HepG2 (cell line): Measurements from ENCODE around the gene ACOXL. TPM values are rescaled to one million over a fixed set of nuclear protein-coding genes. Genes with fewer than 3 reads are reported as not detected.

Experiments used
- ATAC-seq: fragments of 200-7000 bp; cut with Tn5 transposase; 3 replicates; pipeline ENCODE4 v1.9.1; 2020; ENCODE audit warnings: mild to moderate bottlenecking, moderate library complexity
- BruUV-seq: library from RNA; stranded (reverse); fragments of 400-500 nt; replicated peaks from 2 replicates; lab custom pipeline; 2021; lab: Mats Ljungman, UMichigan
- CTCF ChIA-PET: fragments of 300-600 bp; formaldehyde crosslinking; extraction: SDS; loops from one replicate; lab custom pipeline; 2021; ENCODE audit warnings: low total read pairs, inconsistent platforms, low intra/inter-chr PET ratio; lab: Yijun Ruan, JAX
- POLR2A ChIA-PET: fragments of 350-600 bp; sonication (Branson Sonifier 250); formaldehyde crosslinking; loops from one replicate; lab custom pipeline; 2020; ENCODE audit warnings: antibody characterized with exemption, inconsistent platforms; lab: Yijun Ruan, JAX
- DNase-seq: peaks from one replicate; pipeline ENCODE4 v3.0.0-alpha.2; 2015; ENCODE audit warnings: low spot score
- FAIRE-seq: peaks from 3 replicates; lab custom pipeline; 2011; peaks lifted over from hg19 to GRCh38; lab: Jason Lieb, UNC
- H2AFZ ChIP-seq: one replicate; pipeline ENCODE4 v1.6.1; 2011; ENCODE audit warnings: low read length, inconsistent platforms
- H3K27ac ChIP-seq: fragments of 300-600 bp; 3 replicates; pipeline ENCODE4 v1.8.0; 2011; ENCODE audit warnings: mixed run types, mild to moderate bottlenecking, mixed read lengths, low read length, inconsistent platforms; ENCODE audit not compliant: insufficient read depth; ENCODE audit errors: extremely low read length
- H3K27me3 ChIP-seq, 2 experiments: fragments of 200-600 bp in 1 of 2; 2 replicates in 1 of 2; 3 replicates in 1 of 2; pipeline versions ENCODE4 v1.6.0 to v1.8.0; 2011; ENCODE audit warnings: low read length in 2 of 2, mild to moderate bottlenecking in 2 of 2, moderate library complexity in 2 of 2, inconsistent platforms in 1 of 2; ENCODE audit not compliant: insufficient read depth in 2 of 2, control insufficient read depth in 1 of 2
- H3K36me3 ChIP-seq, 2 experiments: fragments of 200-600 bp in 1 of 2; replicated peaks in 1 of 2; 2 replicates in 1 of 2; 3 replicates in 1 of 2; pipeline versions ENCODE4 v1.5.1 to v1.8.0; 2011; ENCODE audit warnings: low read length in 2 of 2, inconsistent platforms in 1 of 2; ENCODE audit not compliant: insufficient read depth in 2 of 2, control insufficient read depth in 1 of 2
- H3K4me1 ChIP-seq: 2 replicates; pipeline ENCODE4 v1.5.1; 2012; ENCODE audit warnings: low read length, inconsistent platforms; ENCODE audit not compliant: insufficient read depth
- H3K4me2 ChIP-seq: 2 replicates; pipeline ENCODE4 v1.6.0; 2011; ENCODE audit warnings: low read depth, low read length, inconsistent platforms
- H3K4me3 ChIP-seq, 3 experiments: fragments of 200-600 bp in 1 of 3; sonication (generic), shearing (Covaris generic) in 1 of 3; replicated peaks in 1 of 3; 2 replicates each; pipeline ENCODE4 v1.5.1; 2011 to 2016; ENCODE audit warnings: low read length in 3 of 3, inconsistent platforms in 2 of 3, low read depth in 2 of 3, mild to moderate bottlenecking in 2 of 3, control low read depth in 1 of 3, mixed read lengths in 1 of 3; ENCODE audit not compliant: insufficient read depth in 1 of 3
- H3K79me2 ChIP-seq: one replicate; pipeline ENCODE4 v1.6.1; 2011; ENCODE audit warnings: low read length, inconsistent platforms; ENCODE audit not compliant: insufficient read depth
- H3K9ac ChIP-seq: 2 replicates; pipeline ENCODE4 v1.6.0; 2011; ENCODE audit warnings: mild to moderate bottlenecking, low read depth, low read length, inconsistent platforms; ENCODE audit not compliant: insufficient read depth
- H3K9me3 ChIP-seq: 2 replicates; pipeline ENCODE4 v1.5.1; 2012; ENCODE audit warnings: mild to moderate bottlenecking, low read length
- H4K20me1 ChIP-seq: 2 replicates; pipeline ENCODE4 v1.6.0; 2011; ENCODE audit warnings: inconsistent platforms, mild to moderate bottlenecking, low read length, moderate library complexity; ENCODE audit not compliant: insufficient read depth
- CBX2 ChIP-seq, 2 experiments: fragments of 200-600 bp in 1 of 2; sonication (generic); formaldehyde crosslinking in 1 of 2; IDR thresholded peaks; 2 replicates each; pipeline versions ENCODE4 v1.7.0 to v1.8.1; 2018 to 2022; ENCODE audit warnings: low read depth in 2 of 2, low read length in 1 of 2, mild to moderate bottlenecking in 1 of 2, missing genetic modification reagents in 1 of 2
- GPN1 ChIP-seq: sonication (generic); formaldehyde crosslinking; IDR thresholded peaks from 2 replicates; pipeline ENCODE4 v1.5.1; 2020; ENCODE audit warnings: missing genetic modification reagents, borderline replicate concordance
- HNF1B ChIP-seq: sonication (generic); formaldehyde crosslinking; IDR thresholded peaks from 2 replicates; pipeline ENCODE4 v1.5.1; 2020; ENCODE audit warnings: mild to moderate bottlenecking, moderate library complexity, missing genetic modification reagents
- NCOR1 ChIP-seq: fragments of 200-600 bp; sonication (generic); IDR thresholded peaks from 2 replicates; pipeline ENCODE4 v1.7.0; 2017; ENCODE audit warnings: antibody characterized with exemption, low read length, borderline replicate concordance
- ONECUT2 ChIP-seq: sonication (generic); formaldehyde crosslinking; IDR thresholded peaks from 2 replicates; pipeline ENCODE4 v1.4.0; 2020; ENCODE audit warnings: missing genetic modification reagents
- SKIL ChIP-seq: sonication (generic); formaldehyde crosslinking; IDR thresholded peaks from 2 replicates; pipeline ENCODE4 v1.8.0; 2022; ENCODE audit warnings: missing genetic modification reagents, mild to moderate bottlenecking, moderate library complexity, borderline replicate concordance
- SMARCE1 ChIP-seq: fragments of 450-650 bp; IDR thresholded peaks from 2 replicates; pipeline ENCODE4 v1.6.1; 2017; ENCODE audit warnings: borderline replicate concordance
- ZFAT ChIP-seq: sonication (generic); formaldehyde crosslinking; conservative IDR thresholded peaks from 2 replicates; pipeline ENCODE4 v1.8.1; 2023; ENCODE audit warnings: missing genetic modification reagents, inconsistent platforms
- ZNF432 ChIP-seq: sonication (generic); formaldehyde crosslinking; IDR thresholded peaks from 2 replicates; pipeline ENCODE4 v1.5.0; 2020; ENCODE audit warnings: missing genetic modification reagents, mild to moderate bottlenecking, borderline replicate concordance
- ZNF737 ChIP-seq: sonication (generic); formaldehyde crosslinking; IDR thresholded peaks from 2 replicates; pipeline ENCODE4 v1.5.0; 2020; ENCODE audit warnings: missing genetic modification reagents, mild to moderate bottlenecking, borderline replicate concordance
- WGBS: methylation state at CpG from one replicate; pipeline ENCODE4 v1.1.6; 2017; ENCODE audit warnings: low lambda C conversion rate; 5-methylcytosine and 5-hydroxymethylcytosine counted together
- in situ Hi-C: cut with HindIII; loops from 2 replicates; pipeline ENCODE4 v1.10.0; 2017; ENCODE audit warnings: low pct_unique_long_range_greater_than_20kb; ENCODE audit not compliant: extremely low pct_ligation_motif_present
- intact Hi-C: fragments of 100-400 bp; cut with micrococcal nuclease; formaldehyde crosslinking; loops from one replicate; pipeline ENCODE4 v1.10.0; 2022; ENCODE audit not compliant: unreplicated experiment
- polyA plus RNA-seq, 8 experiments: library from polyadenylated mRNA; depleted of rRNA in 3 of 8; stranded (reverse) in 7 of 8; unstranded in 1 of 8; fragments of >200 nt; fragmentation: Illumina TruSeq in 4 of 8; extraction: Trizol in 4 of 8; gene quantifications; 2 replicates each; pipeline versions ENCODE4 v1.2.1 to v1.2.3, GENCODE V29; 2011 to 2016; ENCODE audit warnings: low read depth in 4 of 8, missing spikeins in 1 of 8, mixed read lengths in 1 of 8; ENCODE audit not compliant: insufficient read depth in 1 of 8
- total RNA-seq, 5 experiments: library from RNA; depleted of rRNA; stranded (reverse); fragments of >200 nt; fragmentation: Illumina TruSeq; extraction: Trizol; gene quantifications; 2 replicates each; pipeline ENCODE4 v1.2.3, GENCODE V29; 2016; ENCODE audit warnings: low read depth in 1 of 5

ACOXL gene
- total and polyA plus RNA-seq, 2 of the 13 experiments (the other 11 are each of a cell fraction or from before 2014, with no cell fraction given) = not detected

GRCh38 chr2:110978756-110979470 lies 246.5 kb downstream of the ACOXL start:
- Histone ChIP-seq H3K4me1 (no peaks in the 10 kb centered on the region), H3K4me2 (no peak overlapping the region), H3K79me2 (no peaks in the 10 kb centered on the region), H3K9me3 (no peaks in the 10 kb centered on the region), H3K4me3 (no peak overlapping the region), H3K9ac (no peak overlapping the region), H3K36me3 (no peaks in the 10 kb centered on the region), H2AFZ (no peak overlapping the region), H4K20me1 (no peaks in the 10 kb centered on the region), H3K27me3 (peaks cover 0 to 27% of the 10 kb centered on the region in 2 experiments; a peak in 2 of 5 replicates), H3K27ac (no peak overlapping the region)
- no peak for FAIRE-seq
- in situ Hi-C loops = no loop called here
- BruUV-seq = no TSS peak
- ChIA-PET POLR2A (no interaction called here), CTCF (no interaction called here)
- no peak for DNase-seq
- no peak for TF ChIP-seq SKIL (CRISPR knock-in tag)
- TF ChIP-seq ZNF737 (CRISPR knock-in tag) = no peak
- no peak for TF ChIP-seq GPN1 (CRISPR knock-in tag)
- no peak for TF ChIP-seq HNF1B (CRISPR knock-in tag)
- no peak for TF ChIP-seq ZNF432 (CRISPR knock-in tag)
- TF ChIP-seq ZFAT (CRISPR knock-in tag) = no peak
- TF ChIP-seq NCOR1 = no peak
- TF ChIP-seq ONECUT2 (CRISPR knock-in tag) = no peak
- TF ChIP-seq SMARCE1 = no peak
- no peak for TF ChIP-seq CBX2 (IDR thresholded peaks at IDR 0.05; ENCODE audit: low read depth, low read length)
- no peak for TF ChIP-seq CBX2 (CRISPR knock-in tag; IDR thresholded peaks at IDR 0.05; ENCODE audit: low read depth)
- intact Hi-C loops = no loop called here
- 28% methylated on average over 10 of the region's 12 CpGs for WGBS
- no peak for ATAC-seq
